CD4-positive, alpha-beta T cell treated with Interleukin-15 for 1 hour (primary cell): ENCODE data around the gene IFNA1.
"Not testable (repeated sequence)": the region's sequence is repeated elsewhere in the genome, so short reads cannot be mapped to it uniquely, and the experiment has no call there.

ENCODE experiments used
- DNase-seq: peaks from one replicate; pipeline ENCODE4 v3.0.0-alpha.2; 2020

IFNA1 gene

GRCh38 chr9:21449312-21449711 is 9.1 kb downstream of the IFNA1 start:
- not testable (repeated sequence) for DNase-seq

GRCh38 chr9:21450733-21451394 is 10.6 kb downstream of the IFNA1 start:
- no peak for DNase-seq

GRCh38 chr9:21452681-21453080 is 12.4 kb downstream of the IFNA1 start:
- DNase-seq: no peak

GRCh38 chr9:21454149-21454548 is 13.9 kb downstream of the IFNA1 start:
- DNase-seq: no peak

GRCh38 chr9:21455320-21455719 is 15.1 kb downstream of the IFNA1 start:
- DNase-seq: peak; percentile 27

GRCh38 chr9:21461377-21461776 is 21.1 kb downstream of the IFNA1 start:
- DNase-seq: no peak

GRCh38 chr9:21465138-21465537 is 24.9 kb downstream of the IFNA1 start:
- DNase-seq: no peak

- DNase-seq: no peak
These were observed 25.8 kb downstream of the IFNA1 start for GRCh38 chr9:21465859-21466518.

- DNase-seq: no peak
These were observed 29.9 kb downstream of the IFNA1 start for GRCh38 chr9:21470126-21470525.

GRCh38 chr9:21473236-21473635 is 33.0 kb downstream of the IFNA1 start:
- DNase-seq: no peak

GRCh38 chr9:21477466-21477865 is 37.2 kb downstream of the IFNA1 start:
- DNase-seq: no peak

- no peak for DNase-seq
These were observed 39.0 kb downstream of the IFNA1 start for GRCh38 chr9:21479152-21479702.

- DNase-seq: no peak
These were observed 41.3 kb downstream of the IFNA1 start for GRCh38 chr9:21481470-21482056.

GRCh38 chr9:21482213-21482612 is 42.0 kb downstream of the IFNA1 start, which contains the start of gene IFNE:
Gene IFNE, minus strand, starts transcription at chr9:21482313. Its CDS starts 619 bp downstream, at chr9:21481694.
- DNase-seq: no peak
